GM23338 (cell line): ENCODE data around the gene ABCA1.

ENCODE experiments used
- CREB1 ChIP-seq: fragments of 250-450 bp; sonication (Bioruptor Pico); IDR thresholded peaks from 2 replicates; pipeline ENCODE4 v1.5.0; 2020; ENCODE audit warnings: low read depth, mild to moderate bottlenecking, moderate library complexity
- EZH2 ChIP-seq: fragments of 200-600 bp; sonication (generic); IDR thresholded peaks from one replicate; pipeline ENCODE4 v1.8.0; 2017; ENCODE audit warnings: antibody characterized with exemption, mild to moderate bottlenecking, low read depth; ENCODE audit not compliant: unreplicated experiment
- EZH2phosphoT487 ChIP-seq: fragments of 200-600 bp; sonication (generic); IDR thresholded peaks from one replicate; pipeline ENCODE4 v1.8.1; 2018; ENCODE audit warnings: antibody characterized with exemption; ENCODE audit not compliant: unreplicated experiment
- NANOG ChIP-seq: IDR thresholded peaks from 2 replicates; pipeline ENCODE4 v1.6.1; 2016; ENCODE audit warnings: antibody characterized with exemption, borderline replicate concordance
- POLR2AphosphoS5 ChIP-seq: IDR thresholded peaks from 2 replicates; pipeline ENCODE4 v1.6.1; 2016; ENCODE audit warnings: antibody characterized with exemption, low read depth
- REST ChIP-seq: IDR thresholded peaks from one replicate; pipeline ENCODE4 v1.6.1; 2018; ENCODE audit warnings: antibody characterized with exemption; ENCODE audit not compliant: unreplicated experiment
- STAT1 ChIP-seq: IDR thresholded peaks from one replicate; pipeline ENCODE4 v1.6.1; 2016; ENCODE audit warnings: antibody characterized with exemption; ENCODE audit not compliant: unreplicated experiment
- ZNF331 ChIP-seq: fragments of 250-450 bp; sonication (Bioruptor Pico); IDR thresholded peaks from 2 replicates; pipeline ENCODE4 v1.5.0; 2020; ENCODE audit warnings: low read depth, mild to moderate bottlenecking, moderate library complexity
- TF ChIP-seq, protein P1 (sequence below), 2 experiments: fragments of 200-600 bp in 1 of 2; sonication (generic) in 1 of 2; conservative IDR thresholded peaks; 2 replicates each; pipeline versions ENCODE4 v1.5.1 to v1.6.1; 2016 to 2017; ENCODE audit warnings: antibody characterized with exemption in 2 of 2, low read depth in 2 of 2, mild to moderate bottlenecking in 2 of 2, moderate library complexity in 1 of 2
- TF ChIP-seq, protein P2 (sequence below): IDR thresholded peaks from 2 replicates; pipeline ENCODE4 v1.6.1; 2016; ENCODE audit warnings: antibody characterized with exemption

GRCh38 chr9:104903609-104904008 lies 24.3 kb downstream of the ABCA1 start:
- TF ChIP-seq, protein P1, sequence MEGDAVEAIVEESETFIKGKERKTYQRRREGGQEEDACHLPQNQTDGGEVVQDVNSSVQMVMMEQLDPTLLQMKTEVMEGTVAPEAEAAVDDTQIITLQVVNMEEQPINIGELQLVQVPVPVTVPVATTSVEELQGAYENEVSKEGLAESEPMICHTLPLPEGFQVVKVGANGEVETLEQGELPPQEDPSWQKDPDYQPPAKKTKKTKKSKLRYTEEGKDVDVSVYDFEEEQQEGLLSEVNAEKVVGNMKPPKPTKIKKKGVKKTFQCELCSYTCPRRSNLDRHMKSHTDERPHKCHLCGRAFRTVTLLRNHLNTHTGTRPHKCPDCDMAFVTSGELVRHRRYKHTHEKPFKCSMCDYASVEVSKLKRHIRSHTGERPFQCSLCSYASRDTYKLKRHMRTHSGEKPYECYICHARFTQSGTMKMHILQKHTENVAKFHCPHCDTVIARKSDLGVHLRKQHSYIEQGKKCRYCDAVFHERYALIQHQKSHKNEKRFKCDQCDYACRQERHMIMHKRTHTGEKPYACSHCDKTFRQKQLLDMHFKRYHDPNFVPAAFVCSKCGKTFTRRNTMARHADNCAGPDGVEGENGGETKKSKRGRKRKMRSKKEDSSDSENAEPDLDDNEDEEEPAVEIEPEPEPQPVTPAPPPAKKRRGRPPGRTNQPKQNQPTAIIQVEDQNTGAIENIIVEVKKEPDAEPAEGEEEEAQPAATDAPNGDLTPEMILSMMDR (conservative IDR thresholded peaks at IDR 0.05; ENCODE audit: low read depth in 2 of 2): no peak
- TF ChIP-seq POLR2AphosphoS5 (no peak), REST (no peak), EZH2 (no peak), EZH2phosphoT487 (no peak), CREB1 (no peak), ZNF331 (CRISPR knock-in tag) (no peak), NANOG (no peak), STAT1 (no peak)
- TF ChIP-seq, protein P2, sequence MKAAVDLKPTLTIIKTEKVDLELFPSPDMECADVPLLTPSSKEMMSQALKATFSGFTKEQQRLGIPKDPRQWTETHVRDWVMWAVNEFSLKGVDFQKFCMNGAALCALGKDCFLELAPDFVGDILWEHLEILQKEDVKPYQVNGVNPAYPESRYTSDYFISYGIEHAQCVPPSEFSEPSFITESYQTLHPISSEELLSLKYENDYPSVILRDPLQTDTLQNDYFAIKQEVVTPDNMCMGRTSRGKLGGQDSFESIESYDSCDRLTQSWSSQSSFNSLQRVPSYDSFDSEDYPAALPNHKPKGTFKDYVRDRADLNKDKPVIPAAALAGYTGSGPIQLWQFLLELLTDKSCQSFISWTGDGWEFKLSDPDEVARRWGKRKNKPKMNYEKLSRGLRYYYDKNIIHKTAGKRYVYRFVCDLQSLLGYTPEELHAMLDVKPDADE: no peak
